Stimulated activated CD4-positive, alpha-beta T cell treated with anti-CD3 and anti-CD28 coated beads, TNF-alpha, amount 100 ng/mL, for 48 hours (primary cell): ENCODE data around the gene KPNA3.
"Not testable (repeated sequence)": the region's sequence is repeated elsewhere in the genome, so short reads cannot be mapped to it uniquely, and the experiment has no call there.

ENCODE experiments used
- DNase-seq, 3 donors: peaks; one replicate each; pipeline ENCODE4 v3.0.0-alpha.2; 2020; ENCODE audit warnings: low read depth in 3 of 3

Gene KPNA3, protein sequence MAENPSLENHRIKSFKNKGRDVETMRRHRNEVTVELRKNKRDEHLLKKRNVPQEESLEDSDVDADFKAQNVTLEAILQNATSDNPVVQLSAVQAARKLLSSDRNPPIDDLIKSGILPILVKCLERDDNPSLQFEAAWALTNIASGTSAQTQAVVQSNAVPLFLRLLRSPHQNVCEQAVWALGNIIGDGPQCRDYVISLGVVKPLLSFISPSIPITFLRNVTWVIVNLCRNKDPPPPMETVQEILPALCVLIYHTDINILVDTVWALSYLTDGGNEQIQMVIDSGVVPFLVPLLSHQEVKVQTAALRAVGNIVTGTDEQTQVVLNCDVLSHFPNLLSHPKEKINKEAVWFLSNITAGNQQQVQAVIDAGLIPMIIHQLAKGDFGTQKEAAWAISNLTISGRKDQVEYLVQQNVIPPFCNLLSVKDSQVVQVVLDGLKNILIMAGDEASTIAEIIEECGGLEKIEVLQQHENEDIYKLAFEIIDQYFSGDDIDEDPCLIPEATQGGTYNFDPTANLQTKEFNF

DNA sequence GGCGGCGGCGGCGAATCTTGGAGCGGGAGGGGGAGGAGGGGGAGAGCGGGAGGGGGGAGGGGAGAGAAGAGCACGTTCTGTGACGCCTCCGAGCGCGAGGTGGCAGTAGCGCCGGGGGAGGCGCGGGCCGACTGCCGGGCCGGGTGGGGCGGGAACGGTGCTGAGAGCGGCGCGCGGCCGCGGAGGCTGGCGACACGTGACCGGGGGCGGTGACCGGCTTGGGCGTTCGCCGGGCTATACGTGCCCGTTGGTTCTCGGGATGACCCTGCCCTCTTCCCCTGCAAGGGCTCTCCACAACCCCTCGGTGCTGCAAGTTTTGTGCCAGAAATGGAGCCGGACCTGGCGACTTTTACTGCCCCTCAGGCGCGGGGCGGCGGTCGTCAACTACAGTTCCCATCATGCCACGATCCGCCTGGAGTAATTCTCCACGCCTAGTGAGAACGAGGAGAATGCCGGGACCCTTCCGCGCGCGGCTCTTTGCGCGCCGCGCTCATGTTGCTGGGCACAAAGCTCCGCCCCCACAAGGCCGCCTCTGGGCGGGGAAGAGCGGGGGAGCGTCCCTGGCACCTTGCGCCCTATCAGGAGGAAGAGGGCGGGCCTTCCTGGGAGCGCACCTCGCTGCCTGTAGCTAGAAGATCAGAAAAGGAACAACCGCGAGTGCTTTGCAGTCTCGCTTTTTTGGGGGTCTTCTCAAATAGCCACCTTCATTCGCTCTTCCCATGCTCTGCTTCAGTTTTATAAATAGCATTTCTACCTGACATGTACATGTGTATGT lies at the start of gene KPNA3:
Gene KPNA3, minus strand, starts transcription at position 133 of the 775 bp plus-strand sequence. CDS start 176 bp downstream, outside the sequence.
- peak; percentile 87 to 92 (median 91) for DNase-seq

DNA sequence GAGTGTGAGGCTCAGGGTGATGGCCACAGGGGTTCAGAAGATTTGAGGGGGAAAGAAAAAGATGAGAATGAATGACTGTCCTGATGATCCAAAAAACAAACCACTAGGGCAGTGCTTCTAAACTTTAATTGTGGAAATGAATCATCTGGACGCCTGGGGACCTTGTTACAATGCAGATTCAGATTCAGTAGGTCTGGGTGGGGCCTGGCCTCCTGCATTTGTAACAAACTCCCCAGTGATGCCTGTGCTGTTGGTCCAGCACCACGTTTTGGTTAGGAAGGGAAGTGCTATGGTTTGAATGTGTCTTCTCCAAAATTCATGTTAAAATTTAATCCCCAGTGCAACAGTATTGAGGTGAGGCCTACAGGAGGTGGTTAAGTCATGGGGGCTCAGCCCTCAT lies 49.5 kb upstream of the KPNA3 start:
- no peak for DNase-seq

DNA sequence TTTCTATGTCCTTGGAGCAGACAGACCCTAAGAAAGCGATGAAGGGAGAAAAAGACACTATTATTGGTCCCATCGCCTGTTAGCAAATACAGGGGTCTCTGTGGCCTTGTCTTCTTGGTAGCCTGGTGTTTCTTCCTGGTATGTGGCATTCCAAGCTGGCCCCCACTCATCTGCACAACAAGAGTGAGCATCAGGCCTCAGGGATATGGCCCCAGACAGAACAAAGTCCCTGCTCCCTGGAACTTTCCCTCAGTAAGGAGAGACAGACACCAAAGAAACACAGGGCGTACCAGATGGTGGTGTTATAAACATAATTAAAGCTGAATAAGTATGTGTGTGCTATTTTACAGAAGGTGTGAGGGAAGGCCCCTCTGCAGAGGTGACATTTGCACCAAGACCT lies 48.2 kb upstream of the KPNA3 start:
- no peak for DNase-seq

DNA sequence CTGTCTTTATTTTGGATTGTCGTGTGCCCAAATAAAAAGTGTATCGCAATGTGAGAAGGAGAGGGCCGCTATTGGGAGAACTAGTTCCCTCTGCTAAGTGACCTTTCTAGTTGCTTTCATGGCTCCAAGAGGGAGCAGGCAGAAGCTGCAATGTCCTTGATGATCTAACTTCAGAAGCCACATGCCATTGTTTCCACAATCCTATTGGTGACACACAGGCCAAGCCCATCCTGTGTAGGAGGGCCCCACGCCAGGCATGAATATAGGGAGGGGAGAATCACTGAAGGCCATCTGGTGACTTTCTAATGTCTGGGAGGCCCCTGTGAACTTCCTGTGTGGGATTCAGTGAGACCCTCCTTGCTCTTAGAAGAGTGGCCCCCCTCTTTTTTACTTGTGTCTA lies 47.8 kb upstream of the KPNA3 start:
- no peak for DNase-seq

DNA sequence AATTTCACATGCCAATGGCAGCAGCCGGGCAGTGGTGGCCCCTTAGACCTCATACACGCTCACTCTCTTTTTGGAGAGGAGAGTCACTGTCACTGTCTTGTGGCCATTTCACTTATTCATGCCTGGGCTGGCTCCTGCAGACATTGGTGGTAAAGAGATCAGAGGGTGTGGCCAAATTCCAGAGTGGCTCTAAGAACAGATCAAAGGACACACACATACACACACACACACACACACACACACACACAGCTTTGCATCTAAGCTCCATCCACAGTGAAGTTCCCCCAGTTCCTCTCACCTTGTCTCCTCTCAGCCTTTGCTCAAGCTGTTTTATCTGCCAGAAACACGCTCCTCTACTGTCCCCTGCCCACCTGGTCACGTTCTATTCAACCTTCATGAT lies 46.5 kb upstream of the KPNA3 start:
- DNase-seq: no peak

DNA sequence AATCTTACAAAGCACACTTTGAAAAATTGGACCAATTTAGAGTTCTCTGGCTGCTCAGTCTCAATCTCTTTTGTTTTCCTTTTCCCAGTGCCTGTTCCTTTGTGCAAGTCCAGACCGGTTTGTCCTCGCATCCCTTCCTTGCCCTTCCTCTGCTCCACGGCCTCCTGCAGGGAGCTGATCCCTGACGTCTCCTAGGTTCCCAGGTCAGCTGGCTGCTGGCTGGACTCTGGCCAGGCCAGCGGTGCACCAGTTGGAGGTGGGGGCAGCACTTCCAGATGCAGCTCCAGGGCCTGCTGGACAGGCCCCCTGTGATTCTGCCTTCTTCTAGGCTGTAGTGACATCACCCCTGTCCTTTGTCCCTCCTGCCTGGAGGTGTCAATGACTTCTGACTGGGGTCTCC lies 44.0 kb upstream of the KPNA3 start:
- DNase-seq: no peak

DNA sequence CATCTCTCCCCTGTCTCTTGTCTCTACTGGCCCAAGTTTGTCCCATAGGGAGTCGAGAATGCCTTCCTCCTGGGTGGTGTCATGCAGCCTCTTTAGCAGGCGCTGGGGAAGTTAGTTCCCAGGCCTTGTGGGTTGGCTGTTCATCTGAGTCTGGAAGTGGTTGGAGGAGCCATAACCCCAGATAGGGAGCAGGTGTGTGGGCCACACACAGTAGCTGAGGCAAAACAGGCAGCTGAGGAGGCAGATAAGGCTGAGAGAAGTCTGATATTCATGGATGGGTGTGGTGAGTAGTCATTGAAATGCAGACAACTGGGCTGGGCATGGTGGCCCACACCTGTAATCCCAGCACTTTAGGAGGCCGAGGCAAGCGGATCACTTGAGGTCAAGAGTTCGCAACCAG lies 40.9 kb upstream of the KPNA3 start:
- no peak for DNase-seq

DNA sequence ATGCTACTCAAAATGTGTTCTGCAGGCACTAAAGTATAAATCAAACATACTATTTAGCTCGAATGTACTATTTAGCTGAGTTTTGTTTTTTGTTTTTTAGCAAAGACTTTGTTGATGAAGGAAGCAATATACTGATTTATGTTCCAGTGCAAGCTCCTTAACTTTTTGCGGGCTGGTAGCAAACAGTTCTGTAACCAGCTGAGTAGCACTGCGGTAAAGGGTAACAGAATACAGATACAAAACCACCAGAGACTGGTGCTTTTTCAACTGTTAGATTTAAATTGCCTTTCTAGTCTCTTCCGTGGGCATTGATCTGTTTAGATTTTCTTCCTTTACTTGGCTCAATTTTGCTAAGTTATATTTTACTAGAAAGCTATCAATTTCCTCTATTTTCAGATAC lies 39.0 kb upstream of the KPNA3 start:
- DNase-seq: no peak

DNA sequence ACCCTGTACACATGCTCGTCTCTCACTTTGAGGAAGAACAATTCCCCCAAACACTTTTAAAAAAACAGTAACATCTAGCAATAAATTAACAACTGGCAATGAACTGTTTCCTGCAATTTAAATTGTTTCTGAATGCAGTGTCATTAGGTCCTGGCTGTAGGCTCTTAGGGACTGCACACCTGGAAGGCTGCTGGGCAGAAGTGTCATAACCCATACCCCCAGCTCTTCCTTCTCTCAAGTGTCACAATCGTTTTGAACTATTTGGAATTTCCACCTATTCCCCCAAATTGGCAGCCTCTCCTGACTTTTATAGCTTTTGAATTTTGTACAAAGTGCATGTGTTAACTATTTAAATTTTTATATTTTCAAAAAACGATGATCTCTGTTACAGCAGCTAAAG lies 38.2 kb upstream of the KPNA3 start:
- no peak for DNase-seq

DNA sequence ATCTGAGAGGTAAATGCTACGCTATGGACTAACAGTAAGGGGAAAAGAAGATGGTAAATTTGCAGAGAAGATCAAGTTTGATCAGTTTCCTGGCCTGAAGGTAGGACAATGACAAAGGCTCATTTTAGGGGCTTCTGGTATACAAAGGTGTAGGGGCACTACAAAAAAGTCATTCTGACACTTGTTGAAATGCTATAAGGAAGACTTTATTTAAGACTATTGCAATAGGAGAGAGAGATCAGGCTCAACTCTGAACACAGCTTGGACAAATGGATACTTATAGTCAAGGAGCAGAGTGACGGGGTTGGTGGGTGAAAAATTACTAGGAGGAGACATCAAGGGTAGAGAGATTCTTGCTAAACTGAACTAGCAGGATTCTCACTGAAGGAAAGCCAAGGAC lies 37.2 kb upstream of the KPNA3 start:
- no peak for DNase-seq

DNA sequence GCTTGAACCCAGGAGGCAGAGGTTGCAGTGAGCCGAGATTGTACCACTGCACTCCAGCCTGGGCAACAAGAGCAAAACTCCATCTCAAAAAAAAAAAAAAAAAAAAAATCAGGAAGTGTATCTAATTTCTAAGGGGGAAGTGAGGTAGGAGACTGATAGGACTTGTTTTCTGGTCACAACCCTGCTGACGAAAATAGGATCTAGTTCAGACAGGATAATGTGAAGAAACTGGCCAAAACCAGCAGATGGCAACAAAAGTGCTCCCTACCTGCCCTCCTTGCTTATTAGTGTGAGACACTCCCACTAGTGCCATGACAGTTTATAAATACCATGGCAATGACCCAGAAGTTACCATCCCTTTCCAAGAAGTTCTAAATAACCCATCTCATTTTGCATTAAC lies 36.0 kb upstream of the KPNA3 start:
- DNase-seq: no peak

DNA sequence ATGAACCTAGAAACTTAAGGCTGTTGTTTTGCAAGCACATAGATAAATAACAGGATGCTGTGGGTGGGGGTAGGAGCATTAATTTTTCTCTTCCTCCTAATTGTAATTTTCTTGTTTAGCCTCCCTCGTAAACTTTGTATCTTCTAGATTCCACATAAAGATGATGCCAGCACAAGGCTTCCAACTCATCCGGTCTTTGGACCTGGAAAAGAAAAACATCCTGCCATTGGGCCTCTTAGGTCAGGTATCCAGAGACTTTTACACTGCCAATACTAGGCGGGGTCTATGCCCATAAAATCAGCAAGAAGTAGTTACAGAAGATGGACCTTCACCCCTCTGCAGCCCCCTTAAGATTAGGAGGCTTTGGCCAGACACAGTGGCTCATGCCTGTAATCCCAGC lies 35.4 kb upstream of the KPNA3 start:
- no peak for DNase-seq

DNA sequence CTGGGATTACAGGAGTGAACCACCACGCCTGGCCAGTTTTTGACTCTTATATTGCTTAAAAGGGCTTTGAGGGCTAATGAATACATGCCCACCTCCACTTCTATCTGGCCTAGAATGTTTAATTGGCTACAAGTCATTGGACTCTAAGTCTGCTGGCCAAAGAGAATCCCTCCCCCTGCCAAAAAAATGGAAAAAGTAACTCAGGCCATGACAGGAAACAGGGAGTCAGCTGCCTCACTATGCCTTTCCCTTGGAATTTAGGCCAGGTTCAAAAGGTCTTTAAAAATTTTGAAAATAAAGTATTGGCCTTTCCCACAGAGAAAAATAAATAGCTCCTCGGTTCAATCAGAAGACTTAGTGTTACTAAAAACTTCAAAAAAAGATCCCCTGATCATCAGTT lies 34.9 kb upstream of the KPNA3 start:
- no peak for DNase-seq

DNA sequence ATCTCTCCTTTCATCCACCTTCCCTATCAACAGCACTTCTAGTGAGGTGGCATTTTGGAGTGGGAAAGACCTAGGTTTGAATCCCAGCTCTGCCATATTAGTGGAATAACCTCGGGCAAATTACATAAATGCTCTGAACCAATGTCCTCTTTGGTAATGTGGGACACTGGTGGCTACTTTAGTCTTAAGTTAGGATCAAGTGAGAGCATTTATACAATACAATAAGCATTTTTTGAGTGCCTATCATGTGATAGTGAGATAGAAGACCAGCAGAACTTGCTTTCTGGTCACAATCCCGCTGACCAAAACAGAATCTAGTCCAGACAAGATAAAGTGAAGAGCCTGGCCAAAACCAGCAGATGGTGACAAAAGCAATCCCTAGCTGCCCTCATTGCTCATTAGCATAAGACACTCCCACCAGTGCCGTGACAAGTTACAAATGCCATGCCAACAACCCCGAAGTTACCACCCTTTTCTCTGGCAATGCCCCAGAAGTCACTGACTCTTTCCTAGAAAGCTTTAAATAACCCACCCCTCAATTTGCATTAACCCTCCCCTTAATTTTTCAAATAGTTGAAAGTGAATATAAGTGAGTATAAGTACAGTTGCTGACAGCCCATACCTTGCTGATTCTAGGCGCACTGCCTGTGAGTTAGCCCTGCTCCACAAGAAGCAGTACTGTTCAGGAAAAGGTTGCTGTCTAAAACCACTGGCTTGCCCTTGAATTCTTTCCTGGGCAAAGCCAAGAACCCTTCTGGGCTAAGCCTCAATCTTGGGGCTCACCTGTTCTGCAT lies 28.9 kb upstream of the KPNA3 start:
- DNase-seq: no peak

DNA sequence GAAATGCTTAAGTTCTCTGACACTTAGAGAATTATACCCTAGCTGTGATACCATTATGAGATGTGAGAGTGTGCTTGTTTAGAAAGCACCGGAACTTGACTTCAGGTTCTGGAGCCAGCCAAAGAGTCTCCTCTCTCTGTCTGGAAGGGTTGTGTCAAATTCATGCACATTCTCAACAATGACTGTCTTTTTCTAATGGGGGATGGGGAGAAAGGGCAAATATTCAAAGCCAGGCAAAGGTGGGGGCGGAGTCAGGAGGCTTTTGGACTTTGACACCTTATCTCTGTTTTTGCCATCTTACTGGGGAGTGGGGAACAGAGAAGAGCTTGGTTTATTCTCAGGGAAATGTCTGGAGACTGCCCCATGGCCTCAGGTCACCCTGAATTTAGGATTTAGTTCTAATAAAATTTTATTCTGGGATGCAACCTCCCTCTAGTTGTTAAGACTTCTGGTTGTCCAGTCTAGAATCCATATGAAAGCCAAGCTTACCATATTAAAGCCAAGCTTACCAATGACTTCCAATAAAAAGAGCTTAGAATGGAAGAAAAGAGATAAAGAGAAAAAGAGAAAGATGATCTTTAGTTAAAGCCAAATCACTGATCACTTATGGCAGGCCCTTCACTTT lies 28.2 kb upstream of the KPNA3 start:
- no peak for DNase-seq

DNA sequence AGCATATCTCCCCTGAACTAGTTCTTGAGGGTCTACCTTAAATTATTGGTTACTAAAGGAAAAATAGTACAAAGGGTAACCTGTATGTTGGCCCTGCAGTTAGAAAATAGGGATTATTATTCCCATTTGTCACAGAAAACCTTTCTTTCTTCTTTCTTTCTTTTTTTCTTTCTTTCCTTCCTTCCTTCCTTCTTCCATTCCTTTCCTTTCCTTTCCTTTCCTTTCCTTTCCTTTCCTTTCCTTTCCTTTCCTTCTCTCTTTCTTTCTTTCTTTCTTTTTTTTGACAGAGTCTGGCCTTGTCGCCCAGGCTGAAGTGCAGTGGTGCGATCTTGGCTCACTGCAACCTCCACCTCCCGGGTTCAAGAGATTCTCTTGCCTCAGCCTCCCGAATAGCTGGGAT lies 23.6 kb upstream of the KPNA3 start:
- DNase-seq: not testable (repeated sequence)

DNA sequence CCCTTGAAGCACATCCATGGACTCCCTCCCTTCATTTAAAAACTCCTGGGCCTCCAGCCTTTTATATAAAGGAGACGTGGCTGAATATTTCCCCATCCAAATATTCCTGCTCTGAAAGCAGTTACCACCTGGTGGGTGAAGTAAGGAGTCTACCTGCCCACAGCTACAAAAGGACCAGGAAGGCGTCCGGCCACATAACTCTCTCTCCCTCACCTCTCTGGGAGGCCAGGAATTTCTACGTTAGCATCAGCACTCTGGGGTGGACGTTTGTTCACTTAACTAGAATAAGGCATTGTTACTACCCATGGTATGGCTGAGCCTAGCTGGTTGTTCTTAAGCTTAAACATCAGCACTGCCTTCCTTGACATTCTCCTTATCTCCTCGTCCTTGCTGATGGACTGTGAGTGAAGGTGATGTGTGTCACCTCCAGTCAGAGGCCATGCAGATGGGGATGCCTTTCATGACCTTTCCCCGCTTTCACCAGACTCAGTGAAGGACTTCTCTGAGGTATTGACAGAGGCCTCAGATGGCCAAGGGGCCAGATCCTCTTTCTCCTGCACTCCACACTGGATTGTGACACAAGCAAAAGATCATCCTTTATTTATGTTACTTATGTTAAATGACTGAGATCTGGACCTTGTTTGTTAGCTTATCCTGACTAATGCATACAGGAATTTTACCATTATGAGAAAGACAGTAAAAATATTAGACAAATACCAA lies 22.2 kb upstream of the KPNA3 start:
- no peak for DNase-seq

DNA sequence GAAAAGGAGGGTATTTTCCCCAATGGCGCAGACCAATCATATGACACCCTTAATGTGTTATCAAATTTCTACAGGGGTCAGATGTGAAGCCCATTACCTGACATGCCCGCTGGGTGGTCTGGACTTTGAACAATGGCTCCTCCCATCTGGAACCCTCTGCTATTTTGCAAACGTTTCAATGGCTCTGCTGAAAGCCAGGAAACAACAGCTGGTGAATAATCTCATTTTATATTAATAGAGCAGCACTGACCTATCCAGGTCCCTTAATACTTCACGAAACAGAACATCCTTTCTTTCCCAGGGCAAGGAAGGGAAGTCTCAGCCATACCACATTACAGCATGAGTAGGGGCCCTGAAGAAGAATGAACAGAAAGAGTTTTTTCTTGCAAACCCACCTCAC lies 20.3 kb upstream of the KPNA3 start:
- no peak for DNase-seq

DNA sequence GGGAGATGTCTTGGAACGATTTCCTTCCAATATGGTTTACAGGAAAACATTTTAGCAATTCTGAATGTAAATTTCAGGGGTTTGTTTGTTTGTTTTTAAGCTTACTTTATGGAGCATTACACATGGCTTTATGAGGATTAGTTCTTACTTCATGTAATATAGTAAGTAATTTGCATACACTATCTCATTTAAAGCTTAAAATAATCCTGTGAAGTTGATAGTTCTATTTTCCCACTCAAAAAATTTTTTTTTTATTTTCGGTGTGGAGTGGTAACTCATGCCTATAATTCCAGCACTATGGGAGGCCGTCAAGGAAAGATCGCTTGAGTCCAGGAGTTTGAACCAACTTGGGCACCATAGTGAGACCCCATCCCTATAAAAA lies 19.0 kb upstream of the KPNA3 start:
- no peak for DNase-seq

DNA sequence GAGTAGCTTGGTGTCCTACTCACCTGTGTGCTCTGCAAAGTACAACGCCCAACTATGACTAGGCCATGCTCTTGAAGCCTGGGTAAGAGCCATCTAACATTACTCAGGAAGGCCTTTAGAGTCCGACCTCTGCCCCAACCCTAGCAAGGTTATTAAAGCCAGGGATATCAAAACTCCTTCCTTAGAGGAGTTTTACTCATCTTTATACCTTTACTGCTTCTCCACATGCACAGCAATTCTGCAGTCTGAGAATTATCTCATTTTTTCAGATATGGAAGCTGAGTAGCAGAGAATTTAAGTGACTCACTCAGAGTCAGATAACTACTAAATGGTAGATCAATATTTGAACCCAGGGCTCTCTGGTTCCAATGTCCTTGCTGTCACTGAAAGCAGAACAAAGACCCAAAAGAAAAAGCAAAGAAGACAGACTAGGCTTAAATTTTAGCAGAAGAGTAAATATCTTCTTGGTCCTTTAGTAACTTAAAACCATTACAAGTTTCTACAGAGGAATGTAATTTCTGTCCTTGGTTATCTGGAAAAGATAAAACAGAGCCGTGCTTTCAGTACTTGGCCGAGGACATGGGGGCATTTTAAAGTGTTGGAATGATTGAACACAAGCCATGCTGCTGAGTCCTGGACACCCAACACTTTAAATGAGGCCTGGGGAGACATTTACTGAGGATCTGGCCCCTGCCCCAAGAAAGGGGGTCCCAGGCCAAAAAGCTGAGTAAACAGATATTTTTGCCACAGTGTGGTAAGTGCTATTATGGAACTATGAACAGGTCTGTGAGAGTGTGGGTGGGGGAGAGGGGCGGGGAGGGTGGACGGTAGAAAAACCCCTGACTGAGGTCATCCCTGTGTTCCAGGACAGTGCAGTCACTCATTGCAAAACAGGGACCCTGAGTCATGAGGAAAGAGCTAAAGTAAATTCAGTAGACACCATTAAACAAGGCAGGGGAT lies 18.4 kb upstream of the KPNA3 start:
- no peak for DNase-seq
